GM12878 (cell line): Measurements from ENCODE around the gene RAD51B. TPM values are rescaled to one million over a fixed set of nuclear protein-coding genes. Genes with fewer than 3 reads are reported as not detected.

Experiments used
- ATAC-seq: fragments of 200-7000 bp; cut with Tn5 transposase; 3 replicates; pipeline ENCODE4 v1.9.1; 2020; ENCODE audit warnings: mild to moderate bottlenecking, moderate library complexity
- BruUV-seq: library from RNA; stranded (reverse); fragments of 400-500 nt; replicated peaks from 2 replicates; lab custom pipeline; 2021; lab: Mats Ljungman, UMichigan
- CTCF ChIA-PET: fragments of 300-600 bp; sonication (Branson Sonifier 250); formaldehyde crosslinking; extraction: SDS; loops from one replicate; lab custom pipeline; 2021; ENCODE audit warnings: inconsistent platforms; lab: Yijun Ruan, JAX
- POLR2A ChIA-PET: fragments of 350-600 bp; formaldehyde crosslinking; extraction: SDS; loops from one replicate; lab custom pipeline; 2021; ENCODE audit warnings: inconsistent platforms; lab: Charles Lee
- RAD21 ChIA-PET: fragments of 300-600 bp; sonication (Branson Sonifier 250); formaldehyde crosslinking; loops from one replicate; lab custom pipeline; 2023; ENCODE audit warnings: antibody characterized with exemption; ENCODE audit not compliant: unreplicated experiment; lab: Charles Lee
- SMC1A ChIA-PET: fragments of 300-600 bp; sonication (Branson Sonifier 250); formaldehyde crosslinking; loops from one replicate; lab custom pipeline; 2023; ENCODE audit not compliant: unreplicated experiment, uncharacterized antibody; lab: Charles Lee
- DNase-seq: peaks from one replicate; pipeline ENCODE4 v3.0.0-alpha.2; 2011; ENCODE audit warnings: low read depth, low spot score
- FAIRE-seq: peaks from 3 replicates; lab custom pipeline; 2011; peaks lifted over from hg19 to GRCh38; lab: Jason Lieb, UNC
- H2AFZ ChIP-seq: 2 replicates; pipeline ENCODE4 v1.6.0; 2011; ENCODE audit warnings: low read depth, low read length, control low read depth; ENCODE audit not compliant: control insufficient read depth
- H3K27ac ChIP-seq: 2 replicates; pipeline ENCODE4 v1.5.1; 2011; ENCODE audit warnings: control low read depth; ENCODE audit not compliant: control insufficient read depth, insufficient read depth
- H3K27me3 ChIP-seq, 2 experiments: replicated peaks in 1 of 2; 2 replicates each; pipeline versions ENCODE4 v1.6.0 to v1.6.1; 2011; ENCODE audit warnings: low read length in 1 of 2; ENCODE audit not compliant: control insufficient read depth in 2 of 2, insufficient read depth in 2 of 2
- H3K36me3 ChIP-seq, 2 experiments: 2 replicates each; pipeline ENCODE4 v1.5.1; 2011; ENCODE audit warnings: low read length in 1 of 2; ENCODE audit not compliant: control insufficient read depth in 2 of 2, insufficient read depth in 2 of 2
- H3K4me1 ChIP-seq: 2 replicates; pipeline ENCODE4 v1.6.1; 2011; ENCODE audit warnings: mild to moderate bottlenecking, low read length, moderate library complexity, mixed read lengths; ENCODE audit not compliant: control insufficient read depth, insufficient read depth
- H3K4me2 ChIP-seq: 2 replicates; pipeline ENCODE4 v1.6.0; 2011; ENCODE audit warnings: control low read depth; ENCODE audit not compliant: control insufficient read depth, insufficient read depth
- H3K4me3 ChIP-seq: fragments of 200-600 bp; sonication (generic); 2 replicates; pipeline ENCODE4 v1.5.1; 2016
- H3K79me2 ChIP-seq: 2 replicates; pipeline ENCODE4 v1.6.0; 2011; ENCODE audit warnings: low read length; ENCODE audit not compliant: control insufficient read depth, insufficient read depth
- H3K9ac ChIP-seq: 2 replicates; pipeline ENCODE4 v1.8.0; 2011; ENCODE audit warnings: low read length, control low read depth, mixed read lengths; ENCODE audit not compliant: control insufficient read depth, insufficient read depth
- H3K9me3 ChIP-seq: replicated peaks from 3 replicates; pipeline ENCODE4 v1.5.1; 2011; ENCODE audit warnings: mild to moderate bottlenecking, low read length; ENCODE audit not compliant: control insufficient read depth, insufficient read depth
- H4K20me1 ChIP-seq: 2 replicates; pipeline ENCODE4 v1.6.0; 2011; ENCODE audit not compliant: control insufficient read depth, insufficient read depth
- BACH1 ChIP-seq: fragments of 450-650 bp; IDR thresholded peaks from 2 replicates; pipeline ENCODE4 v1.6.1; 2017; ENCODE audit warnings: mild to moderate bottlenecking, borderline replicate concordance
- BCL11A ChIP-seq: IDR thresholded peaks from 2 replicates; pipeline ENCODE4 v1.6.1; 2011; ENCODE audit warnings: low read depth, low read length
- BRCA1 ChIP-seq: IDR thresholded peaks from 2 replicates; pipeline ENCODE4 v1.6.1; 2011; ENCODE audit warnings: low read depth, low read length, improper control_type of control experiment
- CEBPB ChIP-seq, 2 experiments: fragments of 150-350 bp in 1 of 2; IDR thresholded peaks; 2 replicates each; pipeline ENCODE4 v1.6.1; 2012 to 2014; ENCODE audit warnings: low read depth in 2 of 2, low read length in 2 of 2, borderline replicate concordance in 1 of 2, inconsistent platforms in 1 of 2
- CREB1 ChIP-seq: IDR thresholded peaks from 2 replicates; pipeline ENCODE4 v1.6.1; 2012; ENCODE audit warnings: low read depth, mild to moderate bottlenecking, inconsistent platforms
- CREM ChIP-seq: IDR thresholded peaks from 2 replicates; pipeline ENCODE4 v1.6.1; 2014; ENCODE audit warnings: antibody characterized with exemption, low read depth
- MEF2A ChIP-seq: IDR thresholded peaks from 2 replicates; pipeline ENCODE4 v1.6.1; 2011; ENCODE audit warnings: low read depth, mild to moderate bottlenecking, low read length, moderate library complexity; ENCODE audit not compliant: insufficient read depth
- NFIC ChIP-seq: IDR thresholded peaks from 2 replicates; pipeline ENCODE4 v1.6.1; 2012; ENCODE audit warnings: low read depth, mild to moderate bottlenecking, inconsistent platforms, low read length, moderate library complexity
- POLR2AphosphoS2 ChIP-seq: IDR thresholded peaks from 2 replicates; pipeline ENCODE4 v1.6.1; 2011; ENCODE audit warnings: low read depth, mild to moderate bottlenecking, low read length, improper control_type of control experiment, moderate library complexity
- RFX5 ChIP-seq: IDR thresholded peaks from 2 replicates; pipeline ENCODE4 v1.6.1; 2011; ENCODE audit warnings: low read depth, low read length, improper control_type of control experiment
- SMC3 ChIP-seq: IDR thresholded peaks from 2 replicates; pipeline ENCODE4 v1.6.1; 2011; ENCODE audit warnings: low read length, improper control_type of control experiment, borderline replicate concordance
- YY1 ChIP-seq: IDR thresholded peaks from 2 replicates; pipeline ENCODE4 v1.6.1; 2011; ENCODE audit warnings: low read depth, mild to moderate bottlenecking, low read length
- ZNF207 ChIP-seq: fragments of 450-650 bp; IDR thresholded peaks from 2 replicates; pipeline ENCODE4 v1.6.1; 2014; ENCODE audit warnings: antibody characterized with exemption, mild to moderate bottlenecking, borderline replicate concordance
- WGBS: methylation state at CpG from one replicate; pipeline ENCODE4 v1.1.6; 2016; ENCODE audit warnings: low lambda C conversion rate; ENCODE audit not compliant: insufficient replicate concordance, insufficient coverage; ENCODE audit errors: missing lambda C conversion rate; 5-methylcytosine and 5-hydroxymethylcytosine counted together
- in situ Hi-C: fragments of 300-500 bp; cut with MboI; formaldehyde crosslinking; loops from 9 replicates; pipeline ENCODE4 v1.14.3; 2018; ENCODE audit warnings: mixed read lengths
- intact Hi-C: fragments of 100-400 bp; cut with micrococcal nuclease; formaldehyde crosslinking; loops from one replicate; pipeline ENCODE4 v1.14.2; 2022; ENCODE audit not compliant: unreplicated experiment
- polyA plus RNA-seq, 11 experiments: library from polyadenylated mRNA; depleted of rRNA in 4 of 11; unstranded in 6 of 11; stranded (reverse) in 5 of 11; fragments of >200 nt; fragmentation: Nextera tagmentation in 4 of 11; fragmentation: Illumina TruSeq in 1 of 11; extraction: Ambion mirVana in 4 of 11; extraction: Trizol in 1 of 11; gene quantifications; 1 replicate in 1 of 11; 2 replicates in 10 of 11; pipeline versions ENCODE4 v1.2.1 to v1.2.3, GENCODE V29; 2011 to 2016; ENCODE audit warnings: inconsistent platforms in 2 of 11, missing spikeins in 2 of 11, low read depth in 1 of 11
- total RNA-seq, 4 experiments: library from RNA; depleted of rRNA in 3 of 4; stranded (reverse); fragments of >200 nt in 3 of 4; fragmentation: Illumina TruSeq in 1 of 4; extraction: Trizol in 1 of 4; gene quantifications; 2 replicates each; pipeline versions ENCODE4 v1.2.1 to v1.2.3, GENCODE V29; 2013 to 2021
- TF ChIP-seq, protein P1 (sequence below): IDR thresholded peaks from 2 replicates; pipeline ENCODE4 v1.6.1; 2011; ENCODE audit warnings: mild to moderate bottlenecking, low read depth, low read length, moderate library complexity; ENCODE audit not compliant: insufficient replicate concordance
- TF ChIP-seq, protein P2 (sequence below): fragments of 450-650 bp; IDR thresholded peaks from 2 replicates; pipeline ENCODE4 v1.6.1; 2017; ENCODE audit warnings: low read depth, mild to moderate bottlenecking, moderate library complexity

The RAD51B gene
- total and polyA plus RNA-seq, 10 of the 15 experiments (the other 5 are each of a cell fraction or from before 2014, with no cell fraction given): 9.8 to 26.8 (median 21.3) TPM

DNA sequence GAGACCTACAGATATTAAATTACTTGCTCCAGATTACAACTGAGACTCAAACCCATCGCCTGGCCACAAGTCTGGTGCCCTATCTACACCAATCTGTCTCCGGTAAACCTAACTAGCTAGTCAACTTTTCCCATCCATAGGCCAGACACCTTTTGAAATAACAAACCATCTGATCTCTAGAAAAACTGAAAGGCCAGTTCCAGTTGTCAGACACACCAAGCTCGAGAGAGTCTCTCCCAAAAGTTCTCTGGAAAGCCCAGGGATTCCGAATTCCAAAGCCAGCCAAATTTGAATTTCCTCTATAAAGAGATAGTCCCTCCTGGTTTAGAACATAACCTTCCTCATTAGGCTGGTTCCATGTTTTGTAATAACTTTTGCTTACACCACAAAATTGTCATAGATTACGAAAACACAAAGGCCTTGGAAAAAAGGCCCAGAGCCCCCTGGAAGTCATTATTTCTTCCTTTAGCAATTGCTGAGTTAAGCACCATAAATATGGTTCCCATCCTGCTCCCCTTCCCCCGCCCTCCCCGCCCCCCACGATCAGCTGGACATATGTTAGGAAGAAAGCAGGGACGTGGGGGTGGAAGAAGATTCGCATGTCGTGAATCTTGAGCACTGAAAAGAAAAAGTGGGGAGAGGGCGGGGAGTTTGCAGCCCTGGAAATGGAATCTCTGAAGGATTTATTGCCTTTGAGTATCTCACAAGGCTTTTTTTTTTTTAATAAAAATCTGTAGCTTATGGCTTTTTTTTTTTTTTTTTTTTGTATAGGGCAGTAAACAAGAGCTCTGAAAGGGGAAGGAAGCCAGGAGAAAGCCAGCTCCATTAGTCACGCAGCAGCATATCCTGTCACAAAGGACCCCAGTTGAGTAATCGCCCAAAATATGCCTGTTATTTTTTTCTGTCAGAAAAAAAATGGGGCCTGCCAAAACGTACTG is 862.9 kb downstream of the RAD51B start (continued):
- TF ChIP-seq CREM (peak; percentile 21; the same call in 1 of the 2 replicates), MEF2A (peak; percentile 56; the same call in 1 of the 2 replicates), NFIC (peak; percentile 64; the same call in 1 of the 2 replicates), RFX5 (no peak), BCL11A (no peak), YY1 (0 out of 2 replicates have a peak, but pooled peaks have one; percentile 42)
- TF ChIP-seq, protein P1, sequence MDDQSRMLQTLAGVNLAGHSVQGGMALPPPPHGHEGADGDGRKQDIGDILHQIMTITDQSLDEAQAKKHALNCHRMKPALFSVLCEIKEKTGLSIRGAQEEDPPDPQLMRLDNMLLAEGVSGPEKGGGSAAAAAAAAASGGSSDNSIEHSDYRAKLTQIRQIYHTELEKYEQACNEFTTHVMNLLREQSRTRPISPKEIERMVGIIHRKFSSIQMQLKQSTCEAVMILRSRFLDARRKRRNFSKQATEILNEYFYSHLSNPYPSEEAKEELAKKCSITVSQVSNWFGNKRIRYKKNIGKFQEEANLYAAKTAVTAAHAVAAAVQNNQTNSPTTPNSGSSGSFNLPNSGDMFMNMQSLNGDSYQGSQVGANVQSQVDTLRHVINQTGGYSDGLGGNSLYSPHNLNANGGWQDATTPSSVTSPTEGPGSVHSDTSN: peak; percentile 24

DNA sequence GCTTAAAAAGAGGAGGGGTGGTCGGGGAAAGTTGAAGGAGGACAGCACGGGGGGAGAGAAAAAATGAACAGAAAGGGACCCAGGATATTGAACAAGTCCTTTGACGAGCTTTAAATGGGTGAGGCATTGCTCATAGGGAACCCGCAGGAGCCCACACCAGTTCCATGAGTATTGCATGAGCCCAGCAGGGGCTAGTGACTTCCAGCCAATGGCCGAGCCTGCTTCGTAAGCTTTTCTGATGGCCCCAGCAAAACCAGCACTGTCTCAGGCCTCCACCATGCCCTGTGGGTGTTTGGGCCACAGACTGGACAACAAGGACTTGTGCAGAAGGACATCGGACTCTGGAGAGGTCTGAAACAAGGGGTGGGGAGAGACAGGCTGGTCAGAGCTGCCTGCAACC is 863.7 kb downstream of the RAD51B start:
- H3K9me3 ChIP-seq: no peaks in the 10 kb centered on the region
- no peaks in the 10 kb centered on the region for H3K27me3 ChIP-seq
- WGBS: 92% methylated on average over 7 of the region's 7 CpGs
- RAD21 ChIA-PET: interaction anchor here (0.7 to 3.5 kb wide), 14 partner anchors 12 to 433 kb away, joined by 3 to 23 read pairs (median 4); no protein-coding TSS in a partner anchor
- peak overlapping the region; percentile 35 for H2AFZ ChIP-seq
- POLR2A ChIA-PET: interaction anchor here (0.6 to 1.4 kb wide), 12 partner anchors 11 to 209 kb away, joined by 3 to 7 read pairs (median 4); partner anchors contain the start of gene ZFP36L1
- intact Hi-C loops: loop anchor here (10.0 kb wide), 2 partner anchors 169 to 399 kb away; no protein-coding TSS in a partner anchor
- CTCF ChIA-PET: interaction anchor here (0.8 to 1.3 kb wide), 4 partner anchors 11 to 275 kb away, joined by 3 to 4 read pairs (median 4); no protein-coding TSS in a partner anchor
- no peaks in the 10 kb centered on the region for H3K79me2 ChIP-seq
- peak overlapping the region; percentile 54 for H3K4me2 ChIP-seq
- FAIRE-seq: no peak
- no peaks in the 10 kb centered on the region for H4K20me1 ChIP-seq
- SMC1A ChIA-PET: interaction anchor here (0.7 to 5.1 kb wide), 23 partner anchors 8 to 436 kb away, joined by 3 to 34 read pairs (median 4); no protein-coding TSS in a partner anchor
- no peak overlapping the region; the same call in 1 of the 2 replicates for H3K9ac ChIP-seq
- ATAC-seq: no peak
- H3K4me3 ChIP-seq: no peak overlapping the region
- in situ Hi-C loops: loop anchor here (10.0 kb wide), 1 partner anchor 429 kb away; no protein-coding TSS in a partner anchor
- H3K4me1 ChIP-seq: peaks cover 38% of the 10 kb centered on the region
- H3K36me3 ChIP-seq: no peaks in the 10 kb centered on the region
- no TSS peak for BruUV-seq
- no peak for DNase-seq
- peak overlapping the region; percentile 49 for H3K27ac ChIP-seq
- TF ChIP-seq ZNF207 (no peak), POLR2AphosphoS2 (no peak), BRCA1 (no peak), CEBPB (IDR thresholded peaks at IDR 0.05; ENCODE audit: borderline replicate concordance in 1 of 2, low read depth in 2 of 2, low read length in 2 of 2) (no peak), CREB1 (no peak), BACH1 (no peak), SMC3 (no peak)
- TF ChIP-seq, protein P1: no peak
- TF ChIP-seq, protein P2, sequence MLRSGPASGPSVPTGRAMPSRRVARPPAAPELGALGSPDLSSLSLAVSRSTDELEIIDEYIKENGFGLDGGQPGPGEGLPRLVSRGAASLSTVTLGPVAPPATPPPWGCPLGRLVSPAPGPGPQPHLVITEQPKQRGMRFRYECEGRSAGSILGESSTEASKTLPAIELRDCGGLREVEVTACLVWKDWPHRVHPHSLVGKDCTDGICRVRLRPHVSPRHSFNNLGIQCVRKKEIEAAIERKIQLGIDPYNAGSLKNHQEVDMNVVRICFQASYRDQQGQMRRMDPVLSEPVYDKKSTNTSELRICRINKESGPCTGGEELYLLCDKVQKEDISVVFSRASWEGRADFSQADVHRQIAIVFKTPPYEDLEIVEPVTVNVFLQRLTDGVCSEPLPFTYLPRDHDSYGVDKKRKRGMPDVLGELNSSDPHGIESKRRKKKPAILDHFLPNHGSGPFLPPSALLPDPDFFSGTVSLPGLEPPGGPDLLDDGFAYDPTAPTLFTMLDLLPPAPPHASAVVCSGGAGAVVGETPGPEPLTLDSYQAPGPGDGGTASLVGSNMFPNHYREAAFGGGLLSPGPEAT: no peak
